GM21447 (cell line): ENCODE results near the gene PPP4R2.

ENCODE experiments used
- ATAC-seq: cut with Tn5 transposase; IDR thresholded peaks from one replicate; pipeline ENCODE4 v1.9.1; 2021; ENCODE audit not compliant: unreplicated experiment

The PPP4R2 gene

DNA sequence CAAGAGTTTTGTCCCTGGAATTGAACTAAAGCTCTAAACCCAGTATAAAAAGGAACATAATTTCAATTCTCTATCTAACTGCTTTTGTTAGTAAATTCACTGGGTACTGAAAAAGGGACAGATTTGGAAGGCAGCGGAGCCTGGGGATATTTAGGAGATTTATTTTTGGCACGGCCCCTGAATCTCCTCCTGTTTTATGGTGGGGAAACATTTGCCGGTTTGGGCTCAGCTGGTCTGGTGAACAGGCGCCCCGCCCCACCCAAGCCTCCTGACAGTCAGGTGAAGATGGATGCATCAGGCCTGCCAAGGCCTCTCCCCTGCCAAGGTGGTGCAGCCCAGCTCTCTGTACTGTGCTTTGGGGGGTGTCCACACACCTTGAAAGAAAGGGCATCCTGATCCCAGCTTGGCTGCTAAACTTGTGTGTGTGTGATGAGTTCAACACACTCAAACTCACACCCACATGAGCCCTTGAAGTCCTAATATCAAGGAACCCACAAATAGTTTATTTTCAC lies 111.1 kb downstream of the PPP4R2 start:
- ATAC-seq = no peak

DNA sequence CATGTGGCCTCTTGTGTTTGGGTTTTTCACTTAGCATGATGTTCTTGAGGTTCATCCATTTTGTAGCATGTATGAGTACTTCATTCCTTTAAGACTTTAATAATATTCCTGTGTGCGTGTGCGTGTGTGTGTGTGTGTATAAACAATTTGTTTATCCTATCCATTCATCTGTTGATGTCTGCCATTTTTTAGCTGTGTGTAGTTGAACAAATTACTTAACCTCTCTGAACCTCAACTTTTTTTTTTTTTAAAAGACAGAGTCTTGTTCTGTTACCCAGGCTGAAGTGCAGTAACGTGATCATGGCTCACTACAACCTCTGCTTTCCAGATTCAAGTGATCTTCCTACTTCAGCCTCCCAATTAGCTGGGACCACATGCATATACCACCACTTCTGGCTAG lies 112.1 kb downstream of the PPP4R2 start:
- ATAC-seq = no peak

DNA sequence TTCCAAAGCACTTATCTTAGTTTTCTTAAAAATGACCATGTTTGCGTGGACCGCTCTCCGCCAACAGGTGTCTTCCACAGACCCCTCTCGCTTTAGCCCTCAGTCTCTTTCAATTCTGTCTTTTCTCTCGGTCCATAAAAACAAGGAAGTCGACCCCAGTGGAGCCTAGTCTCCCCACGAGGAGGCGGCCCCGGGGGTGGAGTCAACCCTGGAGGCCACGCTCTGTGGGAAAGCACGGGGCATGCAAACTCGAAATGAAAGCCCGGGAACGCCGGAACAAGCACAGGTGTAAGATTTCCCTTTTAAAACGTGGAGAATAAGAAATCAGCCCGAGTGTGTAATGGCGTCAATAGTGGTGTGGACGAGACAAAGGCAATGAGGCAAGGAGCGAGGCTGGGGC lies 113.9 kb downstream of the PPP4R2 start:
- ATAC-seq = no peak

DNA sequence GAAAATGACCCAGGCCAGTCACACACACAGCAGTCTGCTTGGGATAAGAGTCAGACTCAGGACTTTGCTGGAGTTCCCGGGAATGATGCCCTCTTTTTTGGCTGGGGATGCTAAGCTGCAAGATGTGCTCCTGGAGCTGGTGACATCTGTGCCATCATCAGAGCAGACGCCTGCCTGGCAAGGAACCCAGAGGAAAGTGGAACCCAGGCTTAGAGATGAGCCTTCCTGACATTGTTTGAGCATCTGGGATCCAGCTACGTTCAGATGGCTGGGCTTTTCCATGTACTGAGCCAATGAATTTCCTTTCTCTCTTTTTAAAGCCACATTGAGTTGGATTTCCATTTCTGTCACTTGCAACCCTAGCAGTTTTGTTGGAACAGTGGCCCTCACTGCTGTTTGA lies 118.1 kb downstream of the PPP4R2 start:
- no peak for ATAC-seq

DNA sequence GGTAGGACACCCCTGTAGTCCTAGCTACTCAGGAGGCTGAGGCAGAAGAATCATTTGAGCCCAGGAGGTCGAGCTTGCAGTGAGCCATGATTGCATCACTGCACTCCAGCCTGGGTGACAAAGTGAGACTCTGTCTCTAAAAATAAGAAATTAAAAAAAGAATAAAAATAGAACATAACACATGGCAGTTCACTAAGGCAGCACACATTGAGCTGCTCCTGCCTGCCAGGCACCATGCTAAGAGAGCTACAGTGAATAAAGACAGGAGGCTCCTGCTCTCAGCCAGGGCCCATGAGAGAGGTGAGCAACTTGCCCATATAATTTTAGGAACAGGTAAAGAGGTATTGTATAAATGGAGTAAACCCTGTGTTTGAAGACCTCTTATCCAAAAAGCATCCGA lies 119.2 kb downstream of the PPP4R2 start:
- no peak for ATAC-seq
